Measurements from ENCODE around the gene FARP1. TPM values are rescaled to one million over a fixed set of nuclear protein-coding genes. Genes with fewer than 3 reads are reported as not detected.

Gene FARP1
- total RNA-seq, 1 experiment from 2014 or later: 96.6 TPM

GRCh38 chr13:98473788-98474144 is 330.9 kb downstream of the FARP1 start (continued):
- TF ChIP-seq AR (CRISPR knock-in tag; IDR thresholded peaks at IDR 0.05): no peak

GRCh38 chr13:98474292-98474691 is 331.4 kb downstream of the FARP1 start:
- TF ChIP-seq IRF2 (CRISPR knock-in tag; IDR thresholded peaks at IDR 0.05; ENCODE audit: borderline replicate concordance, low read depth) (no peak), ZMAT4 (CRISPR knock-in tag; IDR thresholded peaks at IDR 0.05) (no peak), TP53 (CRISPR knock-in tag; IDR thresholded peaks at IDR 0.05) (no peak), NR1H2 (CRISPR knock-in tag; IDR thresholded peaks at IDR 0.05) (no peak), OVOL2 (CRISPR knock-in tag; IDR thresholded peaks at IDR 0.05; ENCODE audit: borderline replicate concordance) (no peak), CREM (CRISPR knock-in tag; IDR thresholded peaks at IDR 0.05) (no peak), ZNF219 (CRISPR knock-in tag; IDR thresholded peaks at IDR 0.05; ENCODE audit: borderline replicate concordance) (no peak), ZNF121 (CRISPR knock-in tag; IDR thresholded peaks at IDR 0.05) (no peak), ZNF671 (CRISPR knock-in tag; IDR thresholded peaks at IDR 0.05) (no peak), ZNF317 (CRISPR knock-in tag; IDR thresholded peaks at IDR 0.05; ENCODE audit: borderline replicate concordance, low read depth) (no peak), CTCF (IDR thresholded peaks at IDR 0.05) (no peak), ARID4B (CRISPR knock-in tag; IDR thresholded peaks at IDR 0.05; ENCODE audit: borderline replicate concordance) (no peak), ATF1 (CRISPR knock-in tag; IDR thresholded peaks at IDR 0.05) (no peak), EMX1 (CRISPR knock-in tag; IDR thresholded peaks at IDR 0.05) (no peak), ELF4 (CRISPR knock-in tag; IDR thresholded peaks at IDR 0.05; ENCODE audit: low read depth) (no peak), MLX (CRISPR knock-in tag; IDR thresholded peaks at IDR 0.05) (no peak), FOXP1 (CRISPR knock-in tag; IDR thresholded peaks at IDR 0.05; ENCODE audit: borderline replicate concordance) (no peak), ZNF423 (CRISPR knock-in tag; IDR thresholded peaks at IDR 0.05) (no peak)
- Mint-ChIP-seq H3K27me3 (ENCODE audit: low read depth) (no peaks in the 10 kb centered on the region), H3K4me1 (peaks cover 51% of the 10 kb centered on the region), H3K9me3 (no peaks in the 10 kb centered on the region), H3K36me3 (peaks cover 30% of the 10 kb centered on the region), H3K27ac (no peak overlapping the region), H3K4me3 (no peak overlapping the region)
- POLR2A ChIA-PET: no interaction called here
- CTCF ChIA-PET: no interaction called here
- no peak for DNase-seq (ENCODE audit: low spot score)
- ATAC-seq: no peak

Measured in WTC11 (cell line).